ENCODE results near the gene TRIM75. TPM values are rescaled to one million over a fixed set of nuclear protein-coding genes. Genes with fewer than 3 reads are reported as not detected.

Gene TRIM75
- polyA plus RNA-seq, 1 donor from 2014 or later: not detected

GRCh38 chr4:165059386-165059785 is 5.7 kb downstream of the TRIM75 start:
- Histone ChIP-seq H3K36me3 (ENCODE audit: insufficient read depth, low read length) (no peaks in the 10 kb centered on the region), H3K4me3 (ENCODE audit: low read length) (no peak overlapping the region), H3K4me2 (ENCODE audit: low read length) (no peak overlapping the region), H3K27me3 (ENCODE audit: insufficient read depth, low read depth, low read length) (no peaks in the 10 kb centered on the region), H4K20me1 (ENCODE audit: insufficient read depth) (no peaks in the 10 kb centered on the region), H3K9me2 (ENCODE audit: insufficient read depth, low read length) (no peaks in the 10 kb centered on the region), H3K27ac (ENCODE audit: low read length) (no peak overlapping the region), H2AFZ (ENCODE audit: low read depth, low read length) (no peak overlapping the region), H3F3A (ENCODE audit: insufficient read depth, low read length, poor library complexity, severe bottlenecking) (no peaks in the 10 kb centered on the region), H3K79me2 (replicated peaks; ENCODE audit: insufficient read depth, low read length) (no peaks in the 10 kb centered on the region), H3K9me3 (ENCODE audit: low read length) (no peaks in the 10 kb centered on the region), H3K9ac (ENCODE audit: low read length) (no peak overlapping the region)
- TF ChIP-seq RAD21 (conservative IDR thresholded peaks at IDR 0.05) (no peak), EP300 (conservative IDR thresholded peaks at IDR 0.05; ENCODE audit: poor library complexity, severe bottlenecking) (no peak), POLR2AphosphoS5 (IDR thresholded peaks at IDR 0.05) (no peak), SMC3 (conservative IDR thresholded peaks at IDR 0.05; ENCODE audit: poor library complexity) (no peak), EZH2 (IDR thresholded peaks at IDR 0.05; ENCODE audit: borderline replicate concordance, insufficient read depth, low read length, poor library complexity, severe bottlenecking) (no peak), MXI1 (conservative IDR thresholded peaks at IDR 0.05; ENCODE audit: poor library complexity, severe bottlenecking) (no peak), CTCF (IDR thresholded peaks at IDR 0.05; ENCODE audit: poor library complexity, severe bottlenecking) (no peak), REST (IDR thresholded peaks at IDR 0.05; ENCODE audit: borderline replicate concordance) (no peak), TAF1 (IDR thresholded peaks at IDR 0.05; ENCODE audit: low read depth) (no peak)

GRCh38 chr4:165060938-165061337 is 7.3 kb downstream of the TRIM75 start:
- H3K9ac ChIP-seq (ENCODE audit: low read length): no peak overlapping the region
- H2AFZ ChIP-seq (ENCODE audit: low read depth, low read length): no peak overlapping the region
- no peaks in the 10 kb centered on the region for H3K79me2 ChIP-seq (replicated peaks; ENCODE audit: insufficient read depth, low read length)
- no peaks in the 10 kb centered on the region for H3K9me2 ChIP-seq (ENCODE audit: insufficient read depth, low read length)
- TF ChIP-seq CTCF (IDR thresholded peaks at IDR 0.05; ENCODE audit: poor library complexity, severe bottlenecking): no peak
- TF ChIP-seq TAF1 (IDR thresholded peaks at IDR 0.05; ENCODE audit: low read depth): no peak
- no peak for TF ChIP-seq REST (IDR thresholded peaks at IDR 0.05; ENCODE audit: borderline replicate concordance)
- TF ChIP-seq SMC3 (conservative IDR thresholded peaks at IDR 0.05; ENCODE audit: poor library complexity): no peak
- TF ChIP-seq EP300 (conservative IDR thresholded peaks at IDR 0.05; ENCODE audit: poor library complexity, severe bottlenecking): no peak
- no peak for TF ChIP-seq EZH2 (IDR thresholded peaks at IDR 0.05; ENCODE audit: borderline replicate concordance, insufficient read depth, low read length, poor library complexity, severe bottlenecking)
- TF ChIP-seq POLR2AphosphoS5 (IDR thresholded peaks at IDR 0.05): no peak
- TF ChIP-seq MXI1 (conservative IDR thresholded peaks at IDR 0.05; ENCODE audit: poor library complexity, severe bottlenecking): no peak
- no peak for TF ChIP-seq RAD21 (conservative IDR thresholded peaks at IDR 0.05)
- no peaks in the 10 kb centered on the region for H3K36me3 ChIP-seq (ENCODE audit: insufficient read depth, low read length)
- H3K4me3 ChIP-seq (ENCODE audit: low read length): no peak overlapping the region
- H4K20me1 ChIP-seq (ENCODE audit: insufficient read depth): no peaks in the 10 kb centered on the region
- H3K4me2 ChIP-seq (ENCODE audit: low read length): no peak overlapping the region
- H3K27me3 ChIP-seq (ENCODE audit: insufficient read depth, low read depth, low read length): no peaks in the 10 kb centered on the region
- H3K27ac ChIP-seq (ENCODE audit: low read length): no peak overlapping the region
- no peaks in the 10 kb centered on the region for H3K9me3 ChIP-seq (ENCODE audit: low read length)
- no peaks in the 10 kb centered on the region for H3F3A ChIP-seq (ENCODE audit: insufficient read depth, low read length, poor library complexity, severe bottlenecking)
